Kidney (tissue), 14 donors: Measurements from ENCODE around the gene TAAR5. TPM values are rescaled to one million over a fixed set of nuclear protein-coding genes. Genes with fewer than 3 reads are reported as not detected.
"Not testable (repeated sequence)": the region's sequence is repeated elsewhere in the genome, so short reads cannot be mapped to it uniquely, and the experiment has no call there.

Experiments
- DNase-seq, 5 donors: peaks; one replicate each; pipeline ENCODE4 v3.0.0-alpha.2; 2013 to 2020
- FAIRE-seq: peaks from 2 replicates; lab custom pipeline; 2012; peaks lifted over from hg19 to GRCh38; lab: Jason Lieb, UNC
- H3K27ac ChIP-seq, 2 donors: one replicate each; pipeline ENCODE4 v1.7.0; 2013; ENCODE audit warnings: low read depth in 2 of 2, low read length in 2 of 2, inconsistent platforms in 1 of 2
- H3K27me3 ChIP-seq: one replicate; pipeline ENCODE4 v1.7.1; 2013; ENCODE audit warnings: low read length, inconsistent platforms; ENCODE audit not compliant: control insufficient read depth, insufficient read depth
- H3K36me3 ChIP-seq, 3 donors: one replicate each; pipeline versions ENCODE4 v1.7.0 to v1.7.1; 2013; ENCODE audit warnings: low read length in 3 of 3, control low read depth in 1 of 3, inconsistent platforms in 1 of 3; ENCODE audit not compliant: insufficient read depth in 3 of 3, control insufficient read depth in 2 of 3
- H3K4me1 ChIP-seq, 3 donors: one replicate each; pipeline versions ENCODE4 v1.7.0 to v1.7.1; 2013; ENCODE audit warnings: low read length in 3 of 3, inconsistent platforms in 1 of 3, low read depth in 1 of 3; ENCODE audit not compliant: control insufficient read depth in 2 of 3, insufficient read depth in 2 of 3
- H3K4me3 ChIP-seq, 3 donors: one replicate each; pipeline versions ENCODE4 v1.7.0 to v1.8.1; 2013; ENCODE audit warnings: low read length in 3 of 3, control low read depth in 1 of 3, inconsistent platforms in 1 of 3
- H3K9ac ChIP-seq, 3 donors: one replicate each; pipeline versions ENCODE4 v1.7.0 to v1.7.1; 2013; ENCODE audit warnings: low read length in 3 of 3, control low read depth in 1 of 3, inconsistent platforms in 1 of 3
- H3K9me3 ChIP-seq, 3 donors: one replicate each; pipeline versions ENCODE4 v1.7.0 to v1.7.1; 2013; ENCODE audit warnings: low read length in 3 of 3, control low read depth in 1 of 3, inconsistent platforms in 1 of 3; ENCODE audit not compliant: control insufficient read depth in 2 of 3, insufficient read depth in 1 of 3
- intact Hi-C: fragments of 100-400 bp; cut with DNase I; formaldehyde crosslinking; loops from one replicate; pipeline ENCODE4 v1.11.1; 2022
- polyA plus RNA-seq: library from polyadenylated mRNA; stranded (reverse); fragments of 350-450 nt; fragmentation: Illumina TruSeq; extraction: RNeasy Lipid Tissue Mini Kit (QIAGEN cat#74804); gene quantifications from one replicate; pipeline ENCODE4 v1.2.3, GENCODE V29; 2014; ENCODE audit warnings: low read depth, low replicate concordance; ENCODE audit not compliant: insufficient read depth
- total RNA-seq: library from RNA; stranded (reverse); fragmentation: NEBNext Ultra II Directional; extraction: Animal tissue kit (Norgen Biotek cat#: 25700); gene quantifications from one replicate; pipeline ENCODE4 v1.2.1, GENCODE V29; 2021
- TF ChIP-seq, protein P1 (sequence below): IDR thresholded peaks from 3 replicates; pipeline ENCODE4 v1.5.1; 2012; ENCODE audit warnings: mild to moderate bottlenecking, moderate library complexity, borderline replicate concordance; ENCODE audit not compliant: insufficient read depth; ENCODE audit errors: extremely low read depth
- donor health status: control.
- donor health status: control.
- donor health status: control.
- donor health status: control.
- donor health status: control.
- donor health status: DM: yes; HTN: yes; CAD: no.
- donor health status: Normal renal cell carcinoma (clear cell type).

TAAR5 gene
- total and polyA plus RNA-seq, 2 donors from 2014 or later: not detected

DNA sequence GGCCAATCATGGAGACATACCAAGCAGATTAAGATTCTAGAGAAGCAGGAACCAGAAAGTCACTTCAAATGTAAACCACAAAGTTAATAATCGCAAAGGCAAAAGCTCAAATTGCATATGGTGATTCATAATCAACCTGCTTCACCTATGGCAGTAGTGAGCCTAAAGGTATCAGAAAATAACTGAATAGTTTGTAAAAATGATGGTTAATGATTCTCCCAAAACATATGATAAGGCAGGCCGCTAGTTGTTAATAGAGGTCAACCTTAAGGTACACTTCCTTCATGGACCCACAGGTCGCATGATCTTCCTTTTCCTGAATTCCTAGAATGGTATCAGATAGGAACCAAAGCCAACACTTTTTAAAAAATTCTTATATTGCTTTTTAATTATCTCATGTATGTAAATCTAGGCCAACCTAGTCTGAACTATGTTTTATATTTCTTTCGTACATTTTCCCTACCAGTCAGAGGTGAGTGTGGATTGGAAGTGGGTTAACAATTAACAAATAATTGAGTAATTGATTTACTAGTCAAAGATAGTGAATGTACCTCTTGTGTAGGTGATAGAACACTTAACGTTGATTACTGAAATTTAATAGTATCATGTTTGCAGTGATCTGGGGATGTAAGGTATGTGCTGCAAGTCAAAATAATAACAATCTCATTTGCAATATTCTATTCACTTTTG, 18.1 kb upstream of the TAAR5 start:
- DNase-seq (no peak), FAIRE-seq (no peak)
- no peak overlapping the region for H3K4me3 ChIP-seq
- H3K9me3 ChIP-seq: no peaks in the 10 kb centered on the region
- H3K9ac ChIP-seq: no peak overlapping the region
- H3K27ac ChIP-seq: no peak overlapping the region
- no peaks in the 10 kb centered on the region for H3K4me1 ChIP-seq
- intact Hi-C loops: no loop called here
- H3K36me3 ChIP-seq: no peaks in the 10 kb centered on the region
- no peaks in the 10 kb centered on the region for H3K27me3 ChIP-seq
- TF ChIP-seq, protein P1, sequence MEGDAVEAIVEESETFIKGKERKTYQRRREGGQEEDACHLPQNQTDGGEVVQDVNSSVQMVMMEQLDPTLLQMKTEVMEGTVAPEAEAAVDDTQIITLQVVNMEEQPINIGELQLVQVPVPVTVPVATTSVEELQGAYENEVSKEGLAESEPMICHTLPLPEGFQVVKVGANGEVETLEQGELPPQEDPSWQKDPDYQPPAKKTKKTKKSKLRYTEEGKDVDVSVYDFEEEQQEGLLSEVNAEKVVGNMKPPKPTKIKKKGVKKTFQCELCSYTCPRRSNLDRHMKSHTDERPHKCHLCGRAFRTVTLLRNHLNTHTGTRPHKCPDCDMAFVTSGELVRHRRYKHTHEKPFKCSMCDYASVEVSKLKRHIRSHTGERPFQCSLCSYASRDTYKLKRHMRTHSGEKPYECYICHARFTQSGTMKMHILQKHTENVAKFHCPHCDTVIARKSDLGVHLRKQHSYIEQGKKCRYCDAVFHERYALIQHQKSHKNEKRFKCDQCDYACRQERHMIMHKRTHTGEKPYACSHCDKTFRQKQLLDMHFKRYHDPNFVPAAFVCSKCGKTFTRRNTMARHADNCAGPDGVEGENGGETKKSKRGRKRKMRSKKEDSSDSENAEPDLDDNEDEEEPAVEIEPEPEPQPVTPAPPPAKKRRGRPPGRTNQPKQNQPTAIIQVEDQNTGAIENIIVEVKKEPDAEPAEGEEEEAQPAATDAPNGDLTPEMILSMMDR: no peak

DNA sequence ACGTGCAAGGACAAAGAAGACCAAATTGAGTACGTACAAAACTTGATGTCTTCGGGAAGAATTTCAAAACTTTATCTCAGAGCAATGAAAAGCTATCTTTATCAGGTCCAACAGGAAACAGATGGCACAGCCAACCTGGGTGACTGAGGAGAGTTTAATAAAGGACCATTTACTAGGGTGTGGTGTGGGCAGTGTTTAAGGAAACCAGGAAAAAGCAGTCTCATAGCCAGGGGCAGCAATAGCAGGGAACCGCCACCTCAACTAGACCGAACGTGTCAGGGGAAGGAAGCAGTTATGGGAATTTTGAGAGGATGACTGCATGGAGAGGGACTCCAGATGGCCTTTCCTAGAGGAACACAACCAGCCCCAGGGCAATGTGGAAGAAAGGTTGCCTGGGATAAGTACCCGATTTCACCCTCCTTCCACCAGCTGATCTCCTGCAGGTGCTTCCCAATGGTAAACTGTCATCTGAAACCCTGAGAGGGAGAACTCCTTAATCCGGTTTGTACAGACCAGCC, 15.2 kb upstream of the TAAR5 start:
- no peaks in the 10 kb centered on the region for H3K36me3 ChIP-seq
- no peak overlapping the region for H3K4me3 ChIP-seq
- H3K27ac ChIP-seq: no peak overlapping the region
- H3K9me3 ChIP-seq: no peaks in the 10 kb centered on the region
- FAIRE-seq (no peak), DNase-seq (no peak)
- no peaks in the 10 kb centered on the region for H3K27me3 ChIP-seq
- intact Hi-C loops: no loop called here
- TF ChIP-seq, protein P1: no peak
- no peak overlapping the region for H3K9ac ChIP-seq
- no peaks in the 10 kb centered on the region for H3K4me1 ChIP-seq

DNA sequence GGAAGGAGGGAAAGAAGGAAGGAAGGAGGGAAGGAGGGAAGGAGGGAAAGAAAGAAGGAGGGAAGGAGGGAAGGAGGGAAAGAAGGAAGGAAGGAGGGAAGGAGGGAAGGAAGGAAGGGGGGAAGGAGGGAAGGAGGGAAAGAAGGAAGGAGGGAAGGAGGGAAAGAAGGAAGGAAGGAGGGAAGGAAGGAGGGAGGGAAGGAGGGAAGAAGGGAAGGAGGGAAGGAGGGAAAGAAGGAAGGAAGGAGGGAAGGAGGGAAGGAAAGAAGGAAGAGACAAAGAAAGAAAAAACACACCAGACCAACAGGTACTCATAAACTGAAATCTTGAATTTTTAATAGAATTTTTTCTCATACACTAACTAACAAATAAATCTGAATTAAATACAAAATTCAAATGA, 11.4 kb upstream of the TAAR5 start:
- H3K27me3 ChIP-seq, DNase-seq, H3K4me1 ChIP-seq, FAIRE-seq, H3K4me3 ChIP-seq, H3K36me3 ChIP-seq, H3K9ac ChIP-seq, intact Hi-C loops, H3K27ac ChIP-seq, H3K9me3 ChIP-seq: not testable (repeated sequence)

DNA sequence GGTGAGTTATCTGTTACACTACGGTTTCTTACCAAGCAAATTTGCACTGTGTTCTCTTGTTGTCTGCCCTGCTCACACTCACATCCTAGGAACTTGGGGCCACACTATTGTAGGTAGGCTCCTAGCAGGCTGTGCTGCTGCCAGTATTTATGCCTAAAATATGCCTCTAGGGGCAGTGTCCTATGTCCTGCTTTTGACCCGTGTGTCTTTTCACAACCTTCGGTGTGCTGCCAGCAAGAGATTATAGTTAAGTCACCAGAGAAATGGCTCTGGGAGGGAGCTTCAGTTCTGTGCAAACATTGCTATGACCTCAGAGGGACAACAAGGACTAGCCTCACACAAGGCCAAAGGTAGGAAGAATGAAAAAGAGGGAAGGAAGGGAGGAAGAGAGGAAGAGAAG, 8.9 kb upstream of the TAAR5 start:
- no peaks in the 10 kb centered on the region for H3K9me3 ChIP-seq
- H3K4me1 ChIP-seq: no peaks in the 10 kb centered on the region
- no peak overlapping the region for H3K9ac ChIP-seq
- H3K27me3 ChIP-seq: no peaks in the 10 kb centered on the region
- no peaks in the 10 kb centered on the region for H3K36me3 ChIP-seq
- H3K27ac ChIP-seq: no peak overlapping the region
- H3K4me3 ChIP-seq: no peak overlapping the region
- peak in 1 of 5 donors; percentile 4 for DNase-seq
- FAIRE-seq: no peak
- TF ChIP-seq, protein P1: no peak
- intact Hi-C loops: no loop called here
